PC-3 (cell line): ENCODE results near the gene FASTK. TPM values are rescaled to one million over a fixed set of nuclear protein-coding genes. Genes with fewer than 3 reads are reported as not detected.

Experiments used
- ATAC-seq: fragments of 200-7000 bp; cut with Tn5 transposase; 2 replicates; pipeline ENCODE4 v1.9.1; 2020; ENCODE audit warnings: mild to moderate bottlenecking, moderate library complexity
- BruUV-seq: library from RNA; stranded (reverse); fragments of 400-500 nt; replicated peaks from 2 replicates; lab custom pipeline; 2021; lab: Mats Ljungman, UMichigan
- CTCF ChIA-PET: fragments of 300-600 bp; sonication (Branson Sonifier 250); formaldehyde crosslinking; loops from one replicate; lab custom pipeline; 2022; ENCODE audit warnings: antibody characterized with exemption; lab: Charles Lee
- POLR2A ChIA-PET: fragments of 300-600 bp; sonication (Branson Sonifier 250); formaldehyde crosslinking; loops from one replicate; lab custom pipeline; 2022; ENCODE audit warnings: antibody characterized with exemption; ENCODE audit not compliant: unreplicated experiment; lab: Charles Lee
- DNase-seq: peaks from one replicate; pipeline ENCODE4 v3.0.0-alpha.2; 2015
- H2AFZ ChIP-seq: fragments of 300-600 bp; sonication (generic); 2 replicates; pipeline ENCODE4 v1.6.0; 2016; ENCODE audit warnings: antibody characterized with exemption, low read length
- H3F3A ChIP-seq: fragments of 300-600 bp; sonication (generic); one replicate; pipeline ENCODE4 v1.6.0; 2017; ENCODE audit warnings: antibody characterized with exemption, low read length, control low read depth, mild to moderate bottlenecking; ENCODE audit not compliant: unreplicated experiment
- H3K27ac ChIP-seq: fragments of 300-600 bp; sonication (generic); 2 replicates; pipeline ENCODE4 v1.5.1; 2016; ENCODE audit warnings: mild to moderate bottlenecking, low read length
- H3K27me3 ChIP-seq: fragments of 300-600 bp; sonication (generic); 2 replicates; pipeline ENCODE4 v1.6.1; 2016; ENCODE audit warnings: low read length, mixed read lengths
- H3K36me3 ChIP-seq: fragments of 300-600 bp; sonication (generic); 2 replicates; pipeline ENCODE4 v1.6.1; 2016; ENCODE audit warnings: low read depth, mixed run types, low read length, mixed read lengths
- H3K4me1 ChIP-seq: fragments of 300-600 bp; sonication (generic); 2 replicates; pipeline ENCODE4 v1.5.1; 2016; ENCODE audit warnings: low read length; ENCODE audit not compliant: insufficient read depth
- H3K4me2 ChIP-seq: fragments of 300-600 bp; sonication (generic); 2 replicates; pipeline ENCODE4 v1.6.0; 2016; ENCODE audit warnings: low read length
- H3K4me3 ChIP-seq: fragments of 300-600 bp; sonication (generic); 2 replicates; pipeline ENCODE4 v1.5.1; 2016; ENCODE audit warnings: mild to moderate bottlenecking, low read length, mixed read lengths
- H3K79me2 ChIP-seq: fragments of 300-600 bp; sonication (generic); 2 replicates; pipeline ENCODE4 v1.6.1; 2017; ENCODE audit warnings: low read length, mixed read lengths
- H3K9ac ChIP-seq: fragments of 300-600 bp; sonication (generic); 2 replicates; pipeline ENCODE4 v1.6.0; 2016; ENCODE audit warnings: mild to moderate bottlenecking, low read length
- H3K9me2 ChIP-seq: fragments of 300-600 bp; sonication (generic); replicated peaks from 2 replicates; pipeline ENCODE4 v1.6.1; 2016; ENCODE audit warnings: mixed run types, low read length, mixed read lengths
- H3K9me3 ChIP-seq: fragments of 300-600 bp; sonication (generic); 2 replicates; pipeline ENCODE4 v1.6.1; 2016; ENCODE audit warnings: low read length, mixed read lengths
- H4K20me1 ChIP-seq: fragments of 300-600 bp; sonication (generic); 2 replicates; pipeline ENCODE4 v1.6.1; 2016; ENCODE audit warnings: low read length, mixed read lengths
- EZH2 ChIP-seq: fragments of 300-600 bp; sonication (generic); IDR thresholded peaks from one replicate; pipeline ENCODE4 v1.6.1; 2017; ENCODE audit warnings: antibody characterized with exemption, mild to moderate bottlenecking, low read length; ENCODE audit not compliant: unreplicated experiment
- EZH2phosphoT487 ChIP-seq: fragments of 300-600 bp; sonication (generic); IDR thresholded peaks from 2 replicates; pipeline ENCODE4 v1.6.1; 2018; ENCODE audit warnings: mild to moderate bottlenecking, antibody characterized with exemption, low read length, borderline replicate concordance
- intact Hi-C: fragments of 100-400 bp; cut with micrococcal nuclease; formaldehyde crosslinking; loops from 2 replicates; pipeline ENCODE4 v1.9.0; 2023
- total RNA-seq: library from RNA; depleted of rRNA; stranded (reverse); fragments of >200 nt; gene quantifications from 2 replicates; pipeline ENCODE4 v1.2.3, GENCODE V29; 2014
- TF ChIP-seq, protein P1 (sequence below): fragments of 300-600 bp; sonication (generic); conservative IDR thresholded peaks from 2 replicates; pipeline ENCODE4 v1.5.1; 2017; ENCODE audit warnings: antibody characterized with exemption, low read depth, mild to moderate bottlenecking, low read length

The FASTK gene
- total RNA-seq, 1 experiment from 2014 or later, result 163 TPM

GRCh38 chr7:151064454-151064853, 16.2 kb downstream of the FASTK start:
- ATAC-seq, result no peak
- Histone ChIP-seq H3K9ac (no peak overlapping the region), H3K36me3 (peaks cover 28% of the 10 kb centered on the region), H3K4me2 (no peak overlapping the region), H3K4me1 (peaks cover 30% of the 10 kb centered on the region), H3K79me2 (peaks cover 39% of the 10 kb centered on the region), H3K9me2 (no peaks in the 10 kb centered on the region), H4K20me1 (no peaks in the 10 kb centered on the region), H2AFZ (no peak overlapping the region), H3K4me3 (no peak overlapping the region), H3F3A (no peaks in the 10 kb centered on the region), H3K27me3 (no peaks in the 10 kb centered on the region), H3K9me3 (no peaks in the 10 kb centered on the region), H3K27ac (no peak overlapping the region)
- CTCF ChIA-PET, result no interaction called here
- no peak for TF ChIP-seq EZH2phosphoT487
- TF ChIP-seq EZH2, result no peak
- TF ChIP-seq, protein P1, sequence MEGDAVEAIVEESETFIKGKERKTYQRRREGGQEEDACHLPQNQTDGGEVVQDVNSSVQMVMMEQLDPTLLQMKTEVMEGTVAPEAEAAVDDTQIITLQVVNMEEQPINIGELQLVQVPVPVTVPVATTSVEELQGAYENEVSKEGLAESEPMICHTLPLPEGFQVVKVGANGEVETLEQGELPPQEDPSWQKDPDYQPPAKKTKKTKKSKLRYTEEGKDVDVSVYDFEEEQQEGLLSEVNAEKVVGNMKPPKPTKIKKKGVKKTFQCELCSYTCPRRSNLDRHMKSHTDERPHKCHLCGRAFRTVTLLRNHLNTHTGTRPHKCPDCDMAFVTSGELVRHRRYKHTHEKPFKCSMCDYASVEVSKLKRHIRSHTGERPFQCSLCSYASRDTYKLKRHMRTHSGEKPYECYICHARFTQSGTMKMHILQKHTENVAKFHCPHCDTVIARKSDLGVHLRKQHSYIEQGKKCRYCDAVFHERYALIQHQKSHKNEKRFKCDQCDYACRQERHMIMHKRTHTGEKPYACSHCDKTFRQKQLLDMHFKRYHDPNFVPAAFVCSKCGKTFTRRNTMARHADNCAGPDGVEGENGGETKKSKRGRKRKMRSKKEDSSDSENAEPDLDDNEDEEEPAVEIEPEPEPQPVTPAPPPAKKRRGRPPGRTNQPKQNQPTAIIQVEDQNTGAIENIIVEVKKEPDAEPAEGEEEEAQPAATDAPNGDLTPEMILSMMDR, result no peak
- BruUV-seq, result TSS peak; percentile 3
- intact Hi-C loops, result no loop called here
- POLR2A ChIA-PET, result no interaction called here
- no peak for DNase-seq

DNA sequence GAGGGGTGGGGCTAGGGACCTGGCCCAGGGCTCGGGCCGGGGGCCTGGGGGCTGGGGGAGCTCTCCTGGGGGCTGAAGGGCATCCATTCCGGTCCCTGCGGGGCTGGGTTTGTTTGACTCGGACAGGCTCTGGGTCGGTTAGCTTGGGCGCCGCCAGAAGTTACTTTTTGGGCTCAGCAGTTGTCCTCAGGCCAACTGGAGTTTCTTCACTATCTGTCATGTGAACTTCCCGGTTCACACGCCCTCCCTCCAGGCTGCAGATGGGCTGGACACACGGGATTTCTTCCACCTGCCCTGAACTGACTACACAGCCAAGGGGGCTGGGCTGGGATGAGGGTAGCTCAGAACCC, 17.4 kb downstream of the FASTK start:
- H3K79me2 ChIP-seq, result peaks cover 39% of the 10 kb centered on the region
- H3K9me3 ChIP-seq, result no peaks in the 10 kb centered on the region
- ChIA-PET CTCF (interaction anchor here (0.6 to 1.3 kb wide), 5 partner anchors 35 to 50 kb away, joined by 4 to 10 read pairs (median 5); partner anchors contain the start of gene ABCB8), POLR2A (interaction anchor here (0.6 to 1.2 kb wide), 4 partner anchors 17 to 170 kb away, joined by 4 to 23 read pairs (median 10); partner anchors contain the start of genes FASTK and TMUB1)
- H3F3A ChIP-seq, result no peaks in the 10 kb centered on the region
- BruUV-seq, result no TSS peak
- H4K20me1 ChIP-seq, result no peaks in the 10 kb centered on the region
- ATAC-seq (peak; percentile 4), DNase-seq (peak; percentile 52)
- peak overlapping the region; percentile 70 for H3K4me2 ChIP-seq
- TF ChIP-seq EZH2 (no peak), EZH2phosphoT487 (no peak)
- TF ChIP-seq, protein P1, result no peak
- H2AFZ ChIP-seq, result no peak overlapping the region
- H3K27me3 ChIP-seq, result no peaks in the 10 kb centered on the region
- H3K27ac ChIP-seq, result peak overlapping the region; percentile 97
- H3K9me2 ChIP-seq, result no peaks in the 10 kb centered on the region
- H3K4me1 ChIP-seq, result peaks cover 40% of the 10 kb centered on the region
- no peak overlapping the region; the same call in 1 of the 2 replicates for H3K9ac ChIP-seq
- H3K4me3 ChIP-seq, result peak overlapping the region; percentile 46; the same call in 1 of the 2 replicates
- H3K36me3 ChIP-seq, result peaks cover 27% of the 10 kb centered on the region
- intact Hi-C loops, result loop anchor here (1.0 kb wide), 1 partner anchor 17 kb away; the partner anchor contains the start of gene FASTK
